Neuron (in vitro differentiated cells): ENCODE data around the gene C16orf74.
A peak's percentile ranks its signal among the peaks of the same experiment; 100 is the strongest.

Source experiments
- H2AFZ ChIP-seq: one replicate; pipeline ENCODE4 v1.6.1; 2013; ENCODE audit warnings: low read depth, mild to moderate bottlenecking, inconsistent platforms, low read length, moderate library complexity
- H3K27me3 ChIP-seq: one replicate; pipeline ENCODE4 v1.6.1; 2013; ENCODE audit warnings: low read length; ENCODE audit not compliant: insufficient read depth
- H3K36me3 ChIP-seq: one replicate; pipeline ENCODE4 v1.6.1; 2013; ENCODE audit warnings: low read length; ENCODE audit not compliant: insufficient read depth
- H3K4me1 ChIP-seq: one replicate; pipeline ENCODE4 v1.6.1; 2013; ENCODE audit warnings: low read length; ENCODE audit not compliant: insufficient read depth
- H3K4me3 ChIP-seq: 2 replicates; pipeline ENCODE4 v1.5.1; 2013; ENCODE audit warnings: mild to moderate bottlenecking, low read length, moderate library complexity
- H3K9me3 ChIP-seq: one replicate; pipeline ENCODE4 v1.6.1; 2013; ENCODE audit warnings: low read length

C16orf74 gene

GRCh38 chr16:85752511-85753420, 1.9 kb upstream of the C16orf74 start:
- Histone ChIP-seq H3K9me3 (no peaks in the 10 kb centered on the region), H3K36me3 (no peaks in the 10 kb centered on the region), H3K4me3 (no peak overlapping the region), H3K27me3 (peaks cover 39% of the 10 kb centered on the region), H3K4me1 (peaks cover 15% of the 10 kb centered on the region), H2AFZ (no peak overlapping the region)

DNA sequence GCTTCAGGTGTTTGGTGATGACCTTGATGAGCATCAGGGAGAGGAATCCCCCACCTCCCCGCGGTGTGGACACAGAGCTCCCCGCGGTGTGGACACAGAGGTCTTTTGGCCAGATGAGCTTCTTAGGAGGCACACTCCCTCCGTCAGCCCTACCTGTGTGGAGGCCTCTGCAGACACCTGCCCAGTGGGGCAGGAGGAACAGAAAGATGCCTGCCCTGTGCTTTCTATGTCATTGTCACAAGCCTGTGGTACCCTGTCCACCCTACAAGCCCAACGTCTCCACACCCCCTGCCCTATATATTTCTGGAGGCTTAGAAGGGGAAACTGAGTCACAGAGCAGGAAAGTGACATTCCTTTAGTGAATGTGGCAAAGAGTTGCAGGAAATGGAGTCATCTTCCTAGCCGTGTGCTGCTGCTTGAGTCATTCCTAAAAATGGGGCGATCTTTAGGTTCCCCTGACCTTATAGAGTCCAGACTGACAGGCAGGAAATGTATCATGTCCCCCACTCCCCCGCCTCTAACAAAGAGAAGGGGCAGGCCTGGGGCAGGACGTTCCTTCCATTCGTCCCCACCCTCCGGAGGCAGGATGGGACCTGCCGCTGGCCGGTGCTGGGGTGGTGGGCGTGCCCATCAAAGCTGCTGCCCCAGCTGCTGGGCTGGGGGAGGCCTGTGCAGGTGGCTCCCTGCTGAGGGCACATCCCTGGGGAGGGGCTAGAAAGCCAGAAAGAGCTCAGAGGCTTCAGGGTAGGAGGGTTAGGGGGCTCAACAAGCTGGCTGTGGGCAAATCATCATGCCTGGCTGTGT, 1.0 kb upstream of the C16orf74 start:
- Histone ChIP-seq H3K36me3 (no peaks in the 10 kb centered on the region), H3K4me3 (no peak overlapping the region), H3K27me3 (peaks cover 39% of the 10 kb centered on the region), H3K4me1 (peaks cover 15% of the 10 kb centered on the region), H3K9me3 (no peaks in the 10 kb centered on the region), H2AFZ (no peak overlapping the region)

DNA sequence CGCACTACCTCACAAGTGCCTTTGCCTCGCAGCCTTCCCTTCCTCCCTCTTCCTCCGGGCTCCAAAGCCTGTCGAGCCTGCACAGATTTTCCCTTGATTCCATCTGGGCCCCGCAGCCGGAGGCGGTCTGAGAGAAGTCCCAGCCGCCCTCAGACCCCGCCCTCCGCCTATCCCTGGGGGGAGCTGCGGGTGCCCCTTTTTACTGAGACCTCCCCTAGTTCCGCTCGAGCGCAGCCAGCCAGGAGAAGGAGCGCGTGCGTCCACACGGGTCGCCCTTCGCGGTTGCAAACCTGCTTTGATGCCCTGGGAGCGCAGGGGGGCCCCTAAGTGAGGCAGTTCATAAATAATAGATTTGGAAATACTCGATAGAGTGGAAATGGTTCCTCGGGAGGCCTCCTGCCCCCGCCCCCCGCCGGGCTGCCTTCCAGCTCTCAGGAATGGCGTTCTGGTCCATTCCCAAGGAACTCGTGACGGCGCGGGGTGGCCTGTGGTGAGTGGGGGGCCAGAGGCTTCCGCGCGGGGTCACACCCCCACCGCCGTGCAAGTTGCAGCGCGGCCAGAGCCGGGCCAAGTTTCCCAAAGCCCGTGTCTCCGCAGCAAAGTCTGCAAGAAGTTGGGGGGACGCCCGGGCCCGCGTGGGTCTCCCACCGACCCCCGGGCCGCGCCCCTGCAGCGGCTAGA, 610 bp downstream of the C16orf74 start:
- no peaks in the 10 kb centered on the region for H3K36me3 ChIP-seq
- H3K4me1 ChIP-seq: peaks cover 15% of the 10 kb centered on the region
- H3K4me3 ChIP-seq: peak overlapping the region; percentile 48
- H3K27me3 ChIP-seq: peaks cover 37% of the 10 kb centered on the region
- H2AFZ ChIP-seq: peak overlapping the region; percentile 86
- H3K9me3 ChIP-seq: no peaks in the 10 kb centered on the region

- Histone ChIP-seq H3K9me3 (no peaks in the 10 kb centered on the region), H3K4me3 (peak overlapping the region; percentile 48), H2AFZ (no peak overlapping the region), H3K36me3 (no peaks in the 10 kb centered on the region), H3K27me3 (peaks cover 37% of the 10 kb centered on the region), H3K4me1 (peaks cover 15% of the 10 kb centered on the region)
These were observed 1.1 kb downstream of the C16orf74 start for GRCh38 chr16:85749771-85750145.

DNA sequence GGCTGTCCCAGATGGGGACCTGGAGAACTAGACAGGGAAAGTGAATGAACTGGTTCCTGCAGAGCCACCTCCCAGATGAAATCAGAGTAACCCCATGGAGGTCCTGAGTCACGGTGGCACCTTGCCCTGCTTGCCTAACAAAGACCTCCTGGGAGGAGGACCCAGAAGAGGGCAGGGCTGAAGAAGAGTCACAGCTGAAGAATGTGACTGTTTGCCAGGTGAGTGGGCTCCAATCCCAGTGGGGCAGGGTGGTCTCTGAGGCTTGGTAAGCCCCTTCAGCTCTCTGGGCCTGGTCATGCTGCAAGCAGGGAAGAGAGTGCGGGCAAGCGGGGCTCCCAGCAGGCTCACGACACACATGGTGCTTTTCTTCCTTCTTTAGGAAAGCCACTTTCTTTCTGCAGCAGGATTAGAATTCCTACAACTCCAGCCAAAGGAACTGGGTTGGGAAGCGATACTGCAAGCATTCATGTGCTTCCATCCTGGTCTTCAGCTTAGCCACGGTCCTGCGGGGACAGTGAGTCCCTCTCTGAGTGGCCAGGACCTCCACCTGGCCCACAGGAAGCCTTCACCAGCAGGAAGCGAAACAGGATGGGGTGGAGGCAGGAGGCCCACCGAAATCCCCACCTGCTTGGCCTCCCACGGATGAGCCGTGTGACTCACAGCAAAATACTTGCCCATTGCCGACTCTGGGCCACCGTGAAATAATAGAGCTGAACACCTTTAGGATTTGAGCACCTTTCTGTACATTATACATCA, 4.3 kb downstream of the C16orf74 start:
- no peaks in the 10 kb centered on the region for H3K36me3 ChIP-seq
- no peaks in the 10 kb centered on the region for H3K9me3 ChIP-seq
- no peak overlapping the region for H3K4me3 ChIP-seq
- H3K4me1 ChIP-seq: peaks cover 10% of the 10 kb centered on the region
- peaks cover 8% of the 10 kb centered on the region for H3K27me3 ChIP-seq
- no peak overlapping the region for H2AFZ ChIP-seq

DNA sequence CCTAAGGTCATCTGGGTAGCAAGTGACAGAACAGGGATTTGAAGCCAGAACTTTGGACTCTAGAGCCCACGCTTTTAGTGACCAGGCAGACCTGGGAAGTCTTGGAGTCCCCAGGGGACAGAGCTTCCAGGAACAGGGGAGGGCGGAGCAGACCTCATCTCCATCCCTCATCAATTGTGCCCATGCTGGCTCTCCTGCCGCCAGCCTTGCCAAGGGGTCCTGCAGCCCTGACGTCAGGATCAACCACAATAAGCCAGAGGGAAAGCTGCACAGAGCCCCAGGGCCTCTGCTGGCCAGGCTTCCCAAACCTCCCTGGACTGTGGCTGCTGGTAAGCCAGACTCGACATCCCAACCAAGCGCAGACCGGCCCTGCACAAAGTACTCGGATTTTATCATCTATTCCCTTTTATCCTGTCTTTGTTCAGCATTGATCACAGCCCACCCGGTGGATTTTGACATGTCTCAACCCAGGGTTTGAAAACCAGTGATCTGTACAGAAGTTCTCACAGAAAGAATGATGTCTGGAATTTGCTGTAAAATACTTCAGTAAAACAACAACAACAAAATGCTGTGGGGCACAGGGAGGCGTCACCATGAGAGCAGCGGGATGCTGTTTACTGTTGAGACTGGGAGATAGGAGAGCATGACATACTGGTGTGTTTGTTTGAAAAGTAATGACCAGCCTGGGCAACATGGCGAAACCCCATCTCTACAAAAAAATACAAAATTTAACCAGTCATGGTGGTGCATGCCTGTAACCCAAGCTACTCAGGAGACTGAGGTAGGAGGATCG, 11.8 kb downstream of the C16orf74 start:
- Histone ChIP-seq H3K27me3 (no peaks in the 10 kb centered on the region), H3K4me1 (no peaks in the 10 kb centered on the region), H3K36me3 (no peaks in the 10 kb centered on the region), H3K4me3 (no peak overlapping the region), H2AFZ (no peak overlapping the region), H3K9me3 (no peaks in the 10 kb centered on the region)

DNA sequence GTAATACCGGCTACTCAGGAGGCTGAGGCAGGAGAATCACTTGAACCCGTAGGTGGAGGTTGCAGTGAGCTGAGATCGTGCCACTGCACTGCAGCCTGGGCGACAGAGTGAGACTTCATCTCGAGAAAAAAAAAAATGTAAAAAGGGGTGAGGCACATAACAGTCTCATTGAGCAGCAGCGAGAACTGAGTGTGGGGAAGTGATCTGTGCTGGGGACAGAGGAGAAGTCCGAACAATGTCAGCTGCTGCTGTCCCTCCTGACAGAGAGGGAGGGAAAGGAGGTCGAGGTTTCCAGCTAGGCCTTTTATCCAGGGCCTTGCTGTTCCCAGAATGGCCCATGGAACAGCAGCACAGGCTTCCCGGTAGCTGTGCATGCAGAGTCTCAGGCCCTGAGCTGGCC, 14.0 kb downstream of the C16orf74 start:
- no peaks in the 10 kb centered on the region for H3K9me3 ChIP-seq
- no peak overlapping the region for H2AFZ ChIP-seq

DNA sequence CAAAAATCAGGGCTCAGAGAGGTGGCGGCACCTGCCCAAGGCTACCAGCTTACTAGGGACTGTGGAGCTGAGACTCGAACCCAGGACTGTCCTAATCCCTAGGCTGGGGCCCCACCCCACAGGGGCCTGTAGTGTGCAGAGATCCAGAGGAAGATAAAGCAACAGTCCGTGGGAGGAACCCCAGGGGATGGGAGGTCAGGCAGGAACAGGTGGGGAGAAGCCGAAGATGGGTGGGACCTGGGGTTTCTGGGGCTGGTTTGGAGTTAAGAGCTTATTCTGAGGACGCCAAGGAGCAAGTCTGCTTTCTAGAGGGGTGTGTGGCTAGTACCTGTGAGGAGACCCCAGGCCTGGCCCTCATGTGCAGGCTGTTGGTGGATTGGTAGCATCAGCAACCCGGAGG, 14.9 kb downstream of the C16orf74 start:
- no peaks in the 10 kb centered on the region for H3K9me3 ChIP-seq
- no peak overlapping the region for H2AFZ ChIP-seq
- H3K4me3 ChIP-seq: no peak overlapping the region
- H3K36me3 ChIP-seq: no peaks in the 10 kb centered on the region
- no peaks in the 10 kb centered on the region for H3K4me1 ChIP-seq
- no peaks in the 10 kb centered on the region for H3K27me3 ChIP-seq

More for the DNA sequence above, 14.0 kb downstream of the C16orf74 start:
- Histone ChIP-seq H3K36me3 (no peaks in the 10 kb centered on the region), H3K4me1 (no peaks in the 10 kb centered on the region), H3K4me3 (no peak overlapping the region), H3K27me3 (no peaks in the 10 kb centered on the region)

- H3K36me3 ChIP-seq: no peaks in the 10 kb centered on the region
- no peak overlapping the region for H3K4me3 ChIP-seq
- H3K27me3 ChIP-seq: no peaks in the 10 kb centered on the region
- no peaks in the 10 kb centered on the region for H3K9me3 ChIP-seq
- H2AFZ ChIP-seq: no peak overlapping the region
- H3K4me1 ChIP-seq: no peaks in the 10 kb centered on the region
These were observed 15.7 kb downstream of the C16orf74 start for GRCh38 chr16:85735225-85735635.

- no peaks in the 10 kb centered on the region for H3K9me3 ChIP-seq
- H3K36me3 ChIP-seq: no peaks in the 10 kb centered on the region
- H3K4me1 ChIP-seq: no peaks in the 10 kb centered on the region
- H2AFZ ChIP-seq: no peak overlapping the region
- no peak overlapping the region for H3K4me3 ChIP-seq
- H3K27me3 ChIP-seq: no peaks in the 10 kb centered on the region
These were observed 16.4 kb downstream of the C16orf74 start for GRCh38 chr16:85734311-85735017.

DNA sequence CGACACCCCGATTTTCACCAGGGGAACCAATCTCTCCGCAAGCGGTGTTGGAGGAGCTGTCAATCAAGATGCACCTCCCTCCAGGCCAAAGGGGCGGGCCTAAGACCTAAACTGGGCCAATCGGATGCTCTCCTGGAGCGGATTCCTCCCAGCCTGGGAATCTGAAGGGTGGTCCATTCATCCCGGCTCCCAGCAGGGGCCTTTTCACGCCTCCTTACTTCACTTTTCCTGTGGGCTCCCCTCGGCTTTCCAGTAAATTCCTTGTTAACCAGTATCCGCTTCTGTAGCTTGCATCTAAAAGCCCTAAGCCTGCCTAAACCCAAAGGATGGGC, 17.1 kb downstream of the C16orf74 start:
- H3K36me3 ChIP-seq: no peaks in the 10 kb centered on the region
- H3K27me3 ChIP-seq: no peaks in the 10 kb centered on the region
- H3K4me1 ChIP-seq: no peaks in the 10 kb centered on the region
- H2AFZ ChIP-seq: no peak overlapping the region
- H3K9me3 ChIP-seq: no peaks in the 10 kb centered on the region
- H3K4me3 ChIP-seq: no peak overlapping the region
